Measurements from ENCODE around the gene NUDT8.

DNA sequence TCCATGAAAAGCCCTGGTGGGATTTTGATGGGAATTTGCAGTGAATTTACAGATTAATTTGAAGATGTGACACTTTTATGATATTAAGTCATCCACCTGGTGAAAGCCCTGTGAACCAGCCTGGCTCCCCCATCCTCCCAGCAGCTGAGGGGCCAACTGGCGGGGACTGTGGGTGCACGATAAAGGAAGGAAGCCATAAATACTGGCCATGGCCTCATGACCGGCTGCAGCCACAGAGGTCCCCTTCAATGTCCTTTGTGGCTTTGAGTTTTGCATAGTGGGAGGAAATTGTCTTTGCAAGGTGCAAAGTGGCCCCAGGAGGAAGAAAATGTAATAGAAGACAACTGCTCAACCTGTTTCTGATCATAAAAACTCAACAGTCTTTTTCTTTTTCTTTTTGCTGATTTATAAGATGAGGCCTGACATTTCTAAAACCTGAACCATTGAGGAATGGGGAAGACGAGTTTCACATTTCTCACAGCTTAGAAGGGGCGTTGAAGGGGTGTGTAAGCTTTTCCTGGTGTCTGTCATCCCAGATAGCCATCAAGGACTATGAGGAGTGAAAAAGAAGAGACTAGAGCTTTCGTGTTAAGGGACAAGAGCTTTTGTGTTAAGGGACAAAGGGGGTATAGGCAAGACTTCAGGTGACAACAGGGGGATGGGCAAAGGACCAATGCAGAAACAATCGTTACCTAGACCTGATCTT, 29.3 kb downstream of the NUDT8 start:
- TF ChIP-seq EZH2 (IDR thresholded peaks at IDR 0.05; ENCODE audit: borderline replicate concordance) = no peak
- TF ChIP-seq EZH2phosphoT487 (IDR thresholded peaks at IDR 0.05; ENCODE audit: low read depth, severe bottlenecking, unreplicated experiment) = no peak
- TF ChIP-seq, protein P1, sequence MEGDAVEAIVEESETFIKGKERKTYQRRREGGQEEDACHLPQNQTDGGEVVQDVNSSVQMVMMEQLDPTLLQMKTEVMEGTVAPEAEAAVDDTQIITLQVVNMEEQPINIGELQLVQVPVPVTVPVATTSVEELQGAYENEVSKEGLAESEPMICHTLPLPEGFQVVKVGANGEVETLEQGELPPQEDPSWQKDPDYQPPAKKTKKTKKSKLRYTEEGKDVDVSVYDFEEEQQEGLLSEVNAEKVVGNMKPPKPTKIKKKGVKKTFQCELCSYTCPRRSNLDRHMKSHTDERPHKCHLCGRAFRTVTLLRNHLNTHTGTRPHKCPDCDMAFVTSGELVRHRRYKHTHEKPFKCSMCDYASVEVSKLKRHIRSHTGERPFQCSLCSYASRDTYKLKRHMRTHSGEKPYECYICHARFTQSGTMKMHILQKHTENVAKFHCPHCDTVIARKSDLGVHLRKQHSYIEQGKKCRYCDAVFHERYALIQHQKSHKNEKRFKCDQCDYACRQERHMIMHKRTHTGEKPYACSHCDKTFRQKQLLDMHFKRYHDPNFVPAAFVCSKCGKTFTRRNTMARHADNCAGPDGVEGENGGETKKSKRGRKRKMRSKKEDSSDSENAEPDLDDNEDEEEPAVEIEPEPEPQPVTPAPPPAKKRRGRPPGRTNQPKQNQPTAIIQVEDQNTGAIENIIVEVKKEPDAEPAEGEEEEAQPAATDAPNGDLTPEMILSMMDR (IDR thresholded peaks at IDR 0.05; ENCODE audit: poor library complexity) = no peak

Data from hepatocyte (in vitro differentiated cells).